ENCODE measurements around the gene SPATA18.

SPATA18 gene

DNA sequence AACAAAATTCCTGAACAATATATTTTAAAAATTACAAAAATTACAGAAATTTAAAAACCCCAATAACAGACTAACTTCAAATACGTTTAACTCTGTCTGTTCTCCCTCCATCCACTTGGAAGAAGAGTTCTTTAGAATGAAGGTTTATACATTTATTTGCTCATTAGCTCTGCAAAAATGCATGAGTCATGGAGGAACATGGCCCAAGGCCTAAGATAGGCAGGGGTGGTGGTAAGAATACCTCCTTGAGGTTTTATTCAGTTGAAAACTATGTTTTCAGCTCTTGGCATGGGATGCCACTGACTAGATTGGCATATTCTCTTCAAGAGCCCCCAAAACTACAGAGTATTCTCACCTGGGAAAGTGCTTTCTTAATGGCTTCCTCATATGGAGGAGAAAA lies 22.1 kb upstream of the SPATA18 start:
- no peak for DNase-seq (ENCODE audit: extremely low spot score)
- TF ChIP-seq ELF4 (IDR thresholded peaks at IDR 0.05) (no peak), NFRKB (IDR thresholded peaks at IDR 0.05) (no peak), ZNF384 (IDR thresholded peaks at IDR 0.05) (no peak), BHLHE40 (IDR thresholded peaks at IDR 0.05; ENCODE audit: borderline replicate concordance) (no peak), SP1 (IDR thresholded peaks at IDR 0.05) (no peak), HDGF (IDR thresholded peaks at IDR 0.05; ENCODE audit: borderline replicate concordance) (no peak), LEF1 (IDR thresholded peaks at IDR 0.05; ENCODE audit: borderline replicate concordance) (no peak), SUZ12 (IDR thresholded peaks at IDR 0.05) (no peak), FOXA1 (IDR thresholded peaks at IDR 0.05) (no peak), FOXK2 (IDR thresholded peaks at IDR 0.05) (no peak), FOXM1 (IDR thresholded peaks at IDR 0.05; ENCODE audit: borderline replicate concordance) (no peak), TARDBP (IDR thresholded peaks at IDR 0.05) (no peak), CTBP1 (IDR thresholded peaks at IDR 0.05; ENCODE audit: borderline replicate concordance) (no peak), ARNT (IDR thresholded peaks at IDR 0.05) (no peak), L3MBTL2 (conservative IDR thresholded peaks at IDR 0.05) (no peak)
- TF ChIP-seq, protein P1, sequence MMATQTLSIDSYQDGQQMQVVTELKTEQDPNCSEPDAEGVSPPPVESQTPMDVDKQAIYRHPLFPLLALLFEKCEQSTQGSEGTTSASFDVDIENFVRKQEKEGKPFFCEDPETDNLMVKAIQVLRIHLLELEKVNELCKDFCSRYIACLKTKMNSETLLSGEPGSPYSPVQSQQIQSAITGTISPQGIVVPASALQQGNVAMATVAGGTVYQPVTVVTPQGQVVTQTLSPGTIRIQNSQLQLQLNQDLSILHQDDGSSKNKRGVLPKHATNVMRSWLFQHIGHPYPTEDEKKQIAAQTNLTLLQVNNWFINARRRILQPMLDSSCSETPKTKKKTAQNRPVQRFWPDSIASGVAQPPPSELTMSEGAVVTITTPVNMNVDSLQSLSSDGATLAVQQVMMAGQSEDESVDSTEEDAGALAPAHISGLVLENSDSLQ (IDR thresholded peaks at IDR 0.05) = no peak
- CTCF ChIA-PET = no interaction called here
- POLR2A ChIA-PET = no interaction called here

DNA sequence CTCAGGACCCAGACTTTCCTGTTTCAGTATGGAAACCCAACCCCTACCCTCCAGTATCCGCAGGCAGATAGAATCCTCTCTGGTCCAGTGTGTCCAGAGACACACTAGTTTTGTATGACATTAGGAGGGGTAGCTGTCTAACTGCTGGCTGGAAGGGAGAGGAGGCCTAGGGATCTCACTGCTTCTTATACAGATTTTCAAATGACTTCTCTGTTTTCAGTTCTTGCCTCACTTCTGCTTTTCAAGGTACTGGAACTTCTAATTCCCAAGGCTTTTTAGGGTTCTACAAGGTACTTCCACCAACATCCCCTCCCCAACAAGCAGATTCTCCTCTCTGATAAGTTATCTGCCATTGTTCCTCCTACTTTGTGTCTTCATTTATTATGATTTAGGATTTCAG lies 19.1 kb upstream of the SPATA18 start:
- ChIA-PET POLR2A (no interaction called here), CTCF (no interaction called here)
- DNase-seq (ENCODE audit: extremely low spot score) = no peak

DNA sequence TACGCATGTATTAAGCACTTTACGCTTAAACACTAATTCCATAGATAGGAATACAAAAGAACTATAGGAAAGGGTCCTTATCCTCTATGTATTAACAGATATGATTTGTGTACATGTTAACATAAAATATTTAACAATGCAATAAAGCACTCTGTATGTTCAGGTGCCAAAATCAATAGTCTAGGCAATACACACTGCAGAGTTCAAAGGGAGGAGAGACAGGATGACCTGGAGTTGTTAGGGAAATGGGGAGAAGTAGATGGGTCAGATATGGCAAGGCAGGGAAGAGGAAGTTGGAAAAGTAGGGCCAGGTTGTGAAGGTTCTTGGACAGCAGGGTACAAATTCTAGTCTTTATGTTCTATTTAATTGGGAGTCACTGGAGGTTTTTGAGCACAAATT lies 15.9 kb upstream of the SPATA18 start:
- TF ChIP-seq L3MBTL2 (conservative IDR thresholded peaks at IDR 0.05) = no peak
- TF ChIP-seq FOXK2 (IDR thresholded peaks at IDR 0.05) = no peak
- TF ChIP-seq ZNF384 (IDR thresholded peaks at IDR 0.05) = no peak
- no peak for TF ChIP-seq FOXM1 (IDR thresholded peaks at IDR 0.05; ENCODE audit: borderline replicate concordance)
- no peak for TF ChIP-seq ELF4 (IDR thresholded peaks at IDR 0.05)
- no peak for TF ChIP-seq ARNT (IDR thresholded peaks at IDR 0.05)
- no peak for TF ChIP-seq SP1 (IDR thresholded peaks at IDR 0.05)
- TF ChIP-seq, protein P1 (IDR thresholded peaks at IDR 0.05) = no peak
- TF ChIP-seq NFRKB (IDR thresholded peaks at IDR 0.05) = no peak
- DNase-seq (ENCODE audit: extremely low spot score) = no peak
- CTCF ChIA-PET = no interaction called here
- POLR2A ChIA-PET = no interaction called here

More for the DNA sequence above, 19.1 kb upstream of the SPATA18 start:
- TF ChIP-seq SUZ12 (IDR thresholded peaks at IDR 0.05) (no peak), CTBP1 (IDR thresholded peaks at IDR 0.05; ENCODE audit: borderline replicate concordance) (no peak), FOXA1 (IDR thresholded peaks at IDR 0.05) (no peak), LEF1 (IDR thresholded peaks at IDR 0.05; ENCODE audit: borderline replicate concordance) (no peak), HDGF (IDR thresholded peaks at IDR 0.05; ENCODE audit: borderline replicate concordance) (no peak), FOXK2 (IDR thresholded peaks at IDR 0.05) (no peak), L3MBTL2 (conservative IDR thresholded peaks at IDR 0.05) (no peak)
- TF ChIP-seq, protein P1 (IDR thresholded peaks at IDR 0.05) = no peak

DNA sequence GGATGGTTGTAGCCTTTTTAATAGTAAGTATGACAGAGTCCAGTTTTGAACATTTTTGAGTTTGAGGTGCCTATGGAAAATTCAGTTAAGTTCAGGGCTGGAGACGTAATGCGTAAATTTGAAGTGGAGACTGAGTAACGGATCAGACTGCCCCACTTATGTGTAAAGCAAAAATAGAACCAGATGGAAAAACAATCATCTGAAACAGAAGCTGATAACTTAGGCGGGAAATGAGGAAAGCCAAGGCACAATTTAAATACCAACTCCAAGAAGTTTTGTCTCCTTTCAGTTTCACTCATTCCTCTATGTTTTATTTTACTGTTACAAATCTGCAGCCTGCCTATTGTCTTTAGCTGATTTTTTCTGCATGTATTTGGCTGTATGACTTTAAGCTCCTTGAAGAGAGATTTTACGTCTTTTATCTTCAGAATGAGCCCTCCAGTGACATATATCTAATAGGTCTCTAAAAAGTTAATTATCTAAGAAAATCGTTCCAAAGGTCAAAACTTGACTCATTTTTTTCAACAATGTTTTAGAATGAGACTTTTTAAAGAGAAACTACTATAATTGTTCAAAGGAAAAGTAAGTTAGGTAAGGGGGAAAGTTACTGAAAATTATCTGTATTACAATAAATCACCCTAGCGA lies 14.1 kb upstream of the SPATA18 start:
- TF ChIP-seq ARNT (IDR thresholded peaks at IDR 0.05) (no peak), CTBP1 (IDR thresholded peaks at IDR 0.05; ENCODE audit: borderline replicate concordance) (no peak)
- TF ChIP-seq, protein P1 (IDR thresholded peaks at IDR 0.05) = no peak
- ChIA-PET CTCF (no interaction called here), POLR2A (interaction anchor here (1.3 to 2.0 kb wide), 2 partner anchors 15 to 194 kb away, joined by 4 to 6 read pairs; partner anchors contain the start of genes DCUN1D4 and SPATA18)
- no peak for DNase-seq (ENCODE audit: extremely low spot score)

DNA sequence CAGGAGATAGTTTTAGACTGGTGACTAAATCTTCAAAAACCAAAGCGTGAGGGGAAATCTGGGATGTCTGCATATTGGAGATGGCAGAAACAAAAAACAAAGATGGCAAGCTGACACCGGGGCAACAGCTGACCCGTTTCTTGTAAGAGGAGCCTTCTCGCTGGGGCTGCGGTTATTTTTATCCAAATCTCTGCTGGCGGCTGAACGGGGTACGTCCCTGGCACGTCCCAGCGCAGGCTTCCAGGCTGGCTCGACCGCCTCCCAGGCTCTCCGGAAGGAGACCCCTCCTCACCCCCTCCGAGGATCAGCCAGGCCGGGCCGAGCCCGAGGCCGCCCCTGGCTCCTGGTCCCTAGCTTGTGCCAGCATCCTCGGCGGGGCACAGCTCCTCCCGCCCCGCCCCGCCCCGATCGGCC lies 13.4 kb upstream of the SPATA18 start:
- POLR2A ChIA-PET = interaction anchor here (1.0 to 2.0 kb wide), 4 partner anchors 14 to 695 kb away, joined by 3 to 6 read pairs (median 4); partner anchors contain the start of genes DCUN1D4 and SPATA18
- peak; percentile 42 for DNase-seq (ENCODE audit: extremely low spot score)
- TF ChIP-seq FOXM1 (IDR thresholded peaks at IDR 0.05; ENCODE audit: borderline replicate concordance) = no peak
- TF ChIP-seq HDGF (IDR thresholded peaks at IDR 0.05; ENCODE audit: borderline replicate concordance) = no peak
- TF ChIP-seq L3MBTL2 (conservative IDR thresholded peaks at IDR 0.05) = no peak
- TF ChIP-seq SUZ12 (IDR thresholded peaks at IDR 0.05) = no peak
- no peak for TF ChIP-seq FOXA1 (IDR thresholded peaks at IDR 0.05)
- no peak for TF ChIP-seq ZNF384 (IDR thresholded peaks at IDR 0.05)
- CTCF ChIA-PET = no interaction called here

DNA sequence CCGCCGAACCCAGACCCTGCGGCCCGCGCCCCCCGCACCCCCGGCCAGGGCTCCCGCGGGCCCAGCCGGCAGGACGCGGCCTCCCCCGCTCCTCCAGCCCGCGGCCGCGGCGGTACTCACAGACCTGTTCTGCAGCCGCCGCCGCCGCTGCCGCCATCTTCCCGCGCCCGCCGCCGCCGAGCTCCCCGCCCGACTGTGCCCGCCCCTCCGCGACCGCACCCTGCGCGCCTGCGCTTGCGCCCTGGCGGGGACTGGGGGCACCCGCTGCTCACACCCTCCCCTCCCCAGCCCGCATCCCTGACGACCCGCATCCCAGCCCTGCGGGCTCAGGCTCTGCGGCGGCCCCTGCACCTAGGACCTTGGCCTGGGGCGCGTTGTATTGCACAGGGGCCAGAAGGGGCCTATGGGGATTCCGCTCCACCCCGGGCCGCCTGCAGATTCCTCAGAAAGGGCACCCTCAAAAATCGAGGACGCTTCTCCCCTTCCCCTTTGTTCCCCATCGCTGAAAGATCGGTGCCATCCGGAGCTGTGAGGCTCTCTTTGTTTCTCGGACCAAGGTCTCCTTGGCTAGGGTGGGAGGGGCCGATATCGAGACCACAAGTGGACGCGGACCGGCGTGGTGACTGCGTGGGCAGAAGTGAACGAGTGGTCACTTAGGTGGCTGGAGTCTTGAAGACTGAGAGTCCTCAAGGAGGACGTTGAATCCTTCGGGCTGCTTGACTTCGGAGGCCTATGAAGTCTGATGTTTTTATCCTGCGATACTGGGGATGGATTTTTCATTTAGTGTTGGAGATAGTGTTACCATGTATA lies 12.8 kb upstream of the SPATA18 start, which contains the start of gene SGCB:
SGCB (minus strand) TSS at position 197 of the 810 bp plus-strand sequence; CDS start at position 157, 40 bp downstream.
- DNase-seq (ENCODE audit: extremely low spot score) = peak; percentile 75
- ChIA-PET POLR2A (interaction anchor here (1.0 to 2.0 kb wide), 4 partner anchors 13 to 694 kb away, joined by 3 to 6 read pairs (median 4); partner anchors contain the start of genes DCUN1D4 and SPATA18), CTCF (no interaction called here)
- no peak for TF ChIP-seq TARDBP (IDR thresholded peaks at IDR 0.05)
- TF ChIP-seq FOXM1 (IDR thresholded peaks at IDR 0.05; ENCODE audit: borderline replicate concordance) = peak; percentile 52; the same call in 1 of the 2 replicates
